Effector memory CD4-positive, alpha-beta T cell (primary cell): ENCODE results near the gene NT5DC4.
"Not testable (repeated sequence)": the region's sequence is repeated elsewhere in the genome, so short reads cannot be mapped to it uniquely, and the experiment has no call there.

ENCODE experiments used
- DNase-seq, 3 donors: peaks; one replicate each; pipeline ENCODE4 v3.0.0-alpha.2; 2020
- H3K27ac ChIP-seq: 2 replicates; pipeline ENCODE4 v1.7.0; 2013; ENCODE audit warnings: mild to moderate bottlenecking, low read length, moderate library complexity; ENCODE audit not compliant: insufficient read depth, poor library complexity, severe bottlenecking
- H3K27me3 ChIP-seq: replicated peaks from 2 replicates; pipeline ENCODE4 v1.7.0; 2013; ENCODE audit warnings: mild to moderate bottlenecking, low read length; ENCODE audit not compliant: insufficient read depth, control insufficient read depth, poor library complexity, severe bottlenecking
- H3K36me3 ChIP-seq: 2 replicates; pipeline ENCODE4 v1.7.0; 2013; ENCODE audit warnings: mild to moderate bottlenecking, low read length, moderate library complexity; ENCODE audit not compliant: control insufficient read depth, insufficient read depth
- H3K4me1 ChIP-seq: 2 replicates; pipeline ENCODE4 v1.7.0; 2013; ENCODE audit warnings: low read length, mild to moderate bottlenecking; ENCODE audit not compliant: control insufficient read depth, insufficient read depth, poor library complexity, severe bottlenecking
- H3K4me3 ChIP-seq: 2 replicates; pipeline ENCODE4 v1.7.0; 2013; ENCODE audit warnings: low read length, low read depth, mild to moderate bottlenecking; ENCODE audit not compliant: insufficient read depth, poor library complexity, severe bottlenecking
- H3K9me3 ChIP-seq: 2 replicates; pipeline ENCODE4 v1.7.0; 2013; ENCODE audit warnings: mild to moderate bottlenecking, low read length, moderate library complexity; ENCODE audit not compliant: control insufficient read depth

Gene NT5DC4

DNA sequence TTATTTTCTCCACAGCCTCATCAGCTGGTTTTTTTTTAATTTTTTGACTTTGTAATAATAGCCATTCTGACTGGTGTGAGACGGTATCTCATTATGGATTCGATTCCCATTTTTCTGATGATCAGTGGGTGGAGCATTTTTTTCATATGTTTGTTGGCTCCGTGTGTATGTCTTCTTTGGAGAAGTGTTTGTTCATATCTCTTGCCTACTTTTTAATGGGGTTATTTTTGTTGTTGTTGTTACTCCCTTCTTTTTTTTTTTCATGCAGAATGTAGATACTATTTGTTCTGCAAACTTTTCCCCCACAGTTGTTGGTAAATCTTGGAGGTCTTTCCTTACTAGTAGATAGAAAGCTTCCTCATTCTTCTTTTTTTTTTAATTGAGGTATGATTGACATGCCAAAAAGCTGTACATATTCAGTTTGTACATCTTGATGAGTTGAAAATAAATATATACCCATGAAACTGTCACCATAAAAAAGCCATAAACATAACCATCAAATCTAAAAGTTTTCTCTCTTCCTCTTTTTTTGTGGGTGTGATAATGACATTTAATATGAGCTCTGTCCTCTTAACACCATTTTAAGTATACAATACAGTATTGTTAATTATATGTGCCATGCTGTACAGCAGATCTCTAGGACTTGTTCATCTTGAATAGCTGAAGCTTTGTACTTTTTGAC lies 21.8 kb upstream of the NT5DC4 start:
- H3K27me3 ChIP-seq = no peaks in the 10 kb centered on the region
- H3K27ac ChIP-seq = no peak overlapping the region
- no peaks in the 10 kb centered on the region for H3K36me3 ChIP-seq
- H3K9me3 ChIP-seq = no peaks in the 10 kb centered on the region
- DNase-seq = no peak
- H3K4me1 ChIP-seq = no peaks in the 10 kb centered on the region
- H3K4me3 ChIP-seq = no peak overlapping the region

DNA sequence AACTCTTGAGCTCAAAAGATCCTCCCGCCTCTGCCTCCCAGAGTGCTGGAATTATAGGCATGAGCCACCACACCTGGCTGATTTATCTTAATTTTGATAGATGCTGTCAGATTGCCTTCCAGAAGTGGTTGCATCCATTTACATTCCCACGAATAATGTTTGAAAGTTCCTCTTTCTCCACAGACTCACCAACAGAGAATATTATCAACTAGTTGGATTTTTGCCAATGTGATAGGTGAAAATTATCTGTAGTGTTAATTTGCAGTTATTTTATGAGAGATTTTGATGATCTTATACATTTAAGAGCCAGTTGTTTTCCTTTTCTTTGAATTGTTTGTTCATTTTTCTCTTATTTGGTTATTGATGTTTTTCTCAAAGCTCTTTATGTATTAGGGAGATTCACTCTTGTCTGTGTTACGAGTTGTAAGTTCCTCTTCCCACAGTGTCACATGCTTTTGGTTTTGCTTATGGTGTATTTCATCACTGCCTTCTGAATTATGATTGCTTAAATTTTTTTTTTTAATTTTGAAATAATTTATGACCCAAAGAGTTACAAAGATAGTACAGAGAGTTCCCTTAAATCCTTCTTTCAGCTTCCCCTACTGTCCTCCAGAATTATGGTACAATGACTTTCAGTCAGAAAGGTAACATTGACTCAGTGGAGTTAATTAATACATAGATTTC lies 20.7 kb upstream of the NT5DC4 start:
- no peak overlapping the region for H3K4me3 ChIP-seq
- no peaks in the 10 kb centered on the region for H3K9me3 ChIP-seq
- no peaks in the 10 kb centered on the region for H3K4me1 ChIP-seq
- H3K27me3 ChIP-seq = no peaks in the 10 kb centered on the region
- H3K36me3 ChIP-seq = no peaks in the 10 kb centered on the region
- no peak overlapping the region for H3K27ac ChIP-seq
- no peak for DNase-seq

DNA sequence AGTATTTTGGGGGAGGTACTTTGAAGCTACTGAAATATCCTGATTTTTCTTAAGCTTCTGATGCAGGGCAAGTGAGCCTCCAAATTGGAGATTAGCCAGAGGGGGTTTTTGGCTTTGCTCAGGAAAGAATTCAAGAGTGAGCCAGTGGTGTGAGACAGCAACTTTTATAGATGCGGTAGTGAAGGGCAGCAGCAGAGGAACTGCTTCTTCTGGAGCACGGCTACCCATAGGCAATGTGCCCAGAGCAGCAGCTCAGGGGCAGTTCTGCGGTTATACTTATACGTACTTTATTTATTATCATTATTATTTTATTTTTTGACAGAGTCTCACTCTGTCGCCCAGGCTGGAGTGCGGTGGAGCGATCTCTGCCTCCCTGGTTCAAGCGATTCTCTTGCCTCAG lies 19.8 kb upstream of the NT5DC4 start:
- no peaks in the 10 kb centered on the region for H3K27me3 ChIP-seq
- H3K27ac ChIP-seq = no peak overlapping the region
- DNase-seq = no peak
- no peaks in the 10 kb centered on the region for H3K36me3 ChIP-seq
- peaks cover 3% of the 10 kb centered on the region for H3K4me1 ChIP-seq
- H3K4me3 ChIP-seq = no peak overlapping the region
- no peaks in the 10 kb centered on the region for H3K9me3 ChIP-seq

DNA sequence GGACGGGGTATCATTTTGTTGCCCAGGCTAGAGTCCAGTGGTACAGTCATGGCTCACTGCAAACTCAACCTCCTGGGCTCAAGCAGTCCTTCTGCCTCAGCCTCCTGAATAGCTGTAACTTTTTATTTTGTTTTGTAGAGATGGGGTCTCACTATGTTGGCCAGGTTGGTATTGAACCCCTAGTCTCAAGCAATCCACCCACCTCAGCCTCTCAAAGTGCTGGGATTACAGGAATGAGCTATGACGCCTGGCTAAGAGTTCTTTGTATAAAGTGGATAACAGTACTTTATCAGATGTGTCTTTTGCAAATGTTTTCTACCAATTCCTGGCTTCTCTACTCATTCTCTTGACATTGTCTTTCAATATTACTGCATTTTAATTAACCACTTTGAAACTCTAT lies 17.1 kb upstream of the NT5DC4 start:
- Histone ChIP-seq H3K27me3 (no peaks in the 10 kb centered on the region), H3K27ac (no peak overlapping the region), H3K4me1 (peaks cover 8% of the 10 kb centered on the region), H3K4me3 (no peak overlapping the region), H3K9me3 (no peaks in the 10 kb centered on the region), H3K36me3 (no peaks in the 10 kb centered on the region)
- DNase-seq = no peak

DNA sequence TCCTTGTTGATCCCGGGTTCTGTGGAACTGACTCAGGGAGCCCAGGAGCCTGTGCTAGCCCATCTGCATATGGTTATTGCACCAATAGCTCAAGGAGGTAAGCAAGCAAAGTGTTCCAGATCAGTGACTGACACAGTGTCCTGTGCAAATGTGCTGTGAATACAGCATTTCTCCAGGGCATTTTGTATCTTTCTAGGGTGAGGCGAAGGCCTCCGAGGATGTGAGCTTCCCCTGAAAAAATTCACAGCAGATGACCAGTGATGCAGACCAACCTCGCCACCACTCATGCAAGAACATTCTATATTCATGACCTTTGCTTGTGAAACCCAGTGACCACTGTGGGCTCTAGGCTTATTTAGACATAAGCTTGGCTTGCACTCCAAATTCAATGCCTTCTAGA lies 15.2 kb upstream of the NT5DC4 start:
- Histone ChIP-seq H3K27ac (no peak overlapping the region), H3K27me3 (no peaks in the 10 kb centered on the region), H3K36me3 (no peaks in the 10 kb centered on the region), H3K9me3 (no peaks in the 10 kb centered on the region), H3K4me3 (no peak overlapping the region), H3K4me1 (peaks cover 11% of the 10 kb centered on the region)
- no peak for DNase-seq

GRCh38 chr2:112706170-112706664 lies 14.6 kb upstream of the NT5DC4 start:
- Histone ChIP-seq H3K27me3 (no peaks in the 10 kb centered on the region), H3K36me3 (no peaks in the 10 kb centered on the region), H3K4me3 (no peak overlapping the region), H3K4me1 (peaks cover 11% of the 10 kb centered on the region), H3K9me3 (no peaks in the 10 kb centered on the region), H3K27ac (no peak overlapping the region)
- DNase-seq = peak; percentile 19 to 38 (median 38)

DNA sequence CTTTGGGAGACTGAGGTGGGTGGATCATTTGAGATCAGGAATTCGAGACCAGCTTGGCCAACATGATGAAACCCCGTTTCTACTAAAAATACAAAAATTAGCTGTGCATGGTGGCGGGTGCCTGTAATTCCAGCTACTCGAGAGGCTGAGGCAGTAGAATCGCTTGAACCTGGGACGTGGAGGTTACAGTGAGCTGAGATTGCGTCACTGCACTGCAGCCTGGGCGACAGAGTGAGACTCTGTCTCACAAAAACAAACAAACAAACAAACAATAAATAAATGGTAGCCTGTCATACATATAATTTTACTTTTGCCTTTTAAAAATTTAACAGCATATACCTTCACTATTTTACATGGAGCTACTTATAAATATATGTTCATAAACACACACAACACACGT lies 13.9 kb upstream of the NT5DC4 start:
- peaks cover 11% of the 10 kb centered on the region for H3K4me1 ChIP-seq
- DNase-seq = not testable (repeated sequence)

GRCh38 chr2:112708968-112709367 lies 11.9 kb upstream of the NT5DC4 start:
- Histone ChIP-seq H3K27ac (no peak overlapping the region), H3K9me3 (no peaks in the 10 kb centered on the region), H3K4me3 (no peak overlapping the region), H3K36me3 (no peaks in the 10 kb centered on the region), H3K27me3 (no peaks in the 10 kb centered on the region), H3K4me1 (peaks cover 11% of the 10 kb centered on the region)
- no peak for DNase-seq

More for the DNA sequence above, 13.9 kb upstream of the NT5DC4 start:
- not testable (repeated sequence) for H3K27ac ChIP-seq, H3K4me3 ChIP-seq, H3K9me3 ChIP-seq, H3K27me3 ChIP-seq, H3K36me3 ChIP-seq

DNA sequence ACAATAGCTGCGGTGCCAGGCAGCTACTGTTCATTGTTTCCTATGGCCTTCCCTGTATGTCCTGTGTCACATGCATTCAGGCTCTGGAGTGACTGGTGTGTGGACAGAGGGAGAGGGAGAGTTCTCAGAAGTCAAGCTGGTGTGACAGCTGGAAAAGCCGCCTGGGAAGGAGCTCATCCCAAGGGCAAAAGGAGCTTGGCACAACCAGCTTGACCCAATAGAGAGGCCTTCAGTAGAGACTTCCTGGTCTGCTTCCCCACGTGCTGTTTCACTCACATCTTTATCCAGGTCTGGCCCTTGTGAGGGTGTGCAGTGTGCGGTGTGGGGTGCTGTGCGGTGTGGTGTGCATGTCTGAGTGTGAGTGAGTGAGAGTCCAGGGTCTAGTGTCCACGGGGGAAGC lies 11.1 kb upstream of the NT5DC4 start:
- H3K27me3 ChIP-seq = no peaks in the 10 kb centered on the region
- H3K27ac ChIP-seq = no peak overlapping the region
- peaks cover 11% of the 10 kb centered on the region for H3K4me1 ChIP-seq
- no peaks in the 10 kb centered on the region for H3K36me3 ChIP-seq
- no peaks in the 10 kb centered on the region for H3K9me3 ChIP-seq
- DNase-seq = no peak
- H3K4me3 ChIP-seq = no peak overlapping the region

GRCh38 chr2:112710956-112711750 lies 9.7 kb upstream of the NT5DC4 start:
- H3K4me1 ChIP-seq = peaks cover 6% of the 10 kb centered on the region
- H3K36me3 ChIP-seq = no peaks in the 10 kb centered on the region
- no peaks in the 10 kb centered on the region for H3K27me3 ChIP-seq
- H3K9me3 ChIP-seq = no peaks in the 10 kb centered on the region
- H3K27ac ChIP-seq = no peak overlapping the region
- H3K4me3 ChIP-seq = no peak overlapping the region
- no peak for DNase-seq
